OCI-LY3 (cell line): ENCODE data around the gene SPCS3.

Experiments used
- H2AFZ ChIP-seq: fragments of 200-600, 300-600 bp; shearing (Covaris generic); 2 replicates; pipeline ENCODE4 v1.6.0; 2014; ENCODE audit warnings: antibody characterized with exemption, low read depth, low read length
- H3K27ac ChIP-seq: fragments of 200-600, 300-600 bp; sonication (generic); 2 replicates; pipeline ENCODE4 v1.5.1; 2014; ENCODE audit warnings: mild to moderate bottlenecking, low read length, moderate library complexity, mixed read lengths
- H3K27me3 ChIP-seq: fragments of 200-600, 300-600 bp; sonication (generic); 2 replicates; pipeline ENCODE4 v1.6.1; 2014; ENCODE audit warnings: low read depth, low read length, mixed read lengths
- H3K36me3 ChIP-seq: fragments of 200-600, 300-600 bp; sonication (generic); replicated peaks from 2 replicates; pipeline ENCODE3; 2014; ENCODE audit warnings: low read depth, low read length, mixed read lengths
- H3K4me1 ChIP-seq: fragments of 300-600, 200-600 bp; sonication (generic); 2 replicates; pipeline ENCODE4 v1.6.1; 2014; ENCODE audit warnings: low read length, mixed read lengths
- H3K4me2 ChIP-seq: fragments of 200-600, 300-600 bp; sonication (generic); 2 replicates; pipeline ENCODE4 v1.6.1; 2014; ENCODE audit warnings: low read length, mixed read lengths
- H3K4me3 ChIP-seq: fragments of 300-600, 200-600 bp; sonication (generic); 2 replicates; pipeline ENCODE4 v1.5.1; 2014; ENCODE audit warnings: antibody characterized with exemption, mild to moderate bottlenecking, low read length, moderate library complexity
- H3K79me2 ChIP-seq: fragments of 300-600, 200-600 bp; shearing (Covaris generic); 2 replicates; pipeline ENCODE4 v1.6.1; 2014; ENCODE audit warnings: mild to moderate bottlenecking, low read length, mixed read lengths
- H3K9ac ChIP-seq: fragments of 300-600, 200-600 bp; shearing (Covaris generic); 2 replicates; pipeline ENCODE4 v1.6.0; 2014; ENCODE audit warnings: mild to moderate bottlenecking, low read length, moderate library complexity
- H3K9me3 ChIP-seq: fragments of 200-600, 300-600 bp; shearing (Covaris generic); 2 replicates; pipeline ENCODE4 v1.6.1; 2014; ENCODE audit warnings: low read length, mixed read lengths; ENCODE audit not compliant: insufficient read depth
- H4K20me1 ChIP-seq: fragments of 200-600, 300-600 bp; sonication (generic); 2 replicates; pipeline ENCODE4 v1.6.1; 2016; ENCODE audit warnings: low read length, mixed read lengths; ENCODE audit not compliant: insufficient read depth
- CTCF ChIP-seq: fragments of 200-600, 300-600 bp; sonication (generic); IDR thresholded peaks from 2 replicates; pipeline ENCODE4 v1.5.1; 2014; ENCODE audit warnings: antibody characterized with exemption, low read length, low read depth
- EZH2phosphoT487 ChIP-seq: fragments of 200-600 bp; shearing (Covaris generic); IDR thresholded peaks from 2 replicates; pipeline ENCODE4 v1.6.1; 2018; ENCODE audit warnings: antibody characterized with exemption, mixed run types, low read depth

SPCS3 gene

GRCh38 chr4:176333076-176333475, 13.3 kb downstream of the SPCS3 start:
- TF ChIP-seq EZH2phosphoT487: no peak
- H3K79me2 ChIP-seq: peaks cover 23% of the 10 kb centered on the region
- H3K4me3 ChIP-seq: no peak overlapping the region
- peaks cover 56% of the 10 kb centered on the region for H3K36me3 ChIP-seq
- H3K4me1 ChIP-seq: no peaks in the 10 kb centered on the region
- no peak overlapping the region for H3K9ac ChIP-seq
- peaks cover 12% of the 10 kb centered on the region for H4K20me1 ChIP-seq
- H3K27ac ChIP-seq: no peak overlapping the region
- no peaks in the 10 kb centered on the region for H3K9me3 ChIP-seq
- H2AFZ ChIP-seq: no peak overlapping the region
- no peak overlapping the region for H3K4me2 ChIP-seq
- H3K27me3 ChIP-seq: no peaks in the 10 kb centered on the region

GRCh38 chr4:176334066-176334465, 14.3 kb downstream of the SPCS3 start:
- no peak overlapping the region for H3K27ac ChIP-seq
- H3K9me3 ChIP-seq: no peaks in the 10 kb centered on the region
- H3K36me3 ChIP-seq: peaks cover 47% of the 10 kb centered on the region
- H3K79me2 ChIP-seq: peaks cover 13% of the 10 kb centered on the region
- no peaks in the 10 kb centered on the region for H3K27me3 ChIP-seq
- TF ChIP-seq CTCF (no peak), EZH2phosphoT487 (no peak)
- peaks cover 12% of the 10 kb centered on the region; the same call in 1 of the 2 replicates for H4K20me1 ChIP-seq
- no peaks in the 10 kb centered on the region for H3K4me1 ChIP-seq
- H3K4me2 ChIP-seq: no peak overlapping the region
- no peak overlapping the region for H3K9ac ChIP-seq
- H2AFZ ChIP-seq: no peak overlapping the region
- H3K4me3 ChIP-seq: no peak overlapping the region

- no peaks in the 10 kb centered on the region for H3K27me3 ChIP-seq
- H3K36me3 ChIP-seq: peaks cover 34% of the 10 kb centered on the region
Measured at GRCh38 chr4:176335421-176335820, 15.7 kb downstream of the SPCS3 start.

GRCh38 chr4:176339936-176340761, 20.4 kb downstream of the SPCS3 start:
- no peaks in the 10 kb centered on the region for H3K27me3 ChIP-seq
- H3K79me2 ChIP-seq: no peaks in the 10 kb centered on the region
- H3K9me3 ChIP-seq: peaks cover 7% of the 10 kb centered on the region
- H3K36me3 ChIP-seq: peaks cover 23% of the 10 kb centered on the region
- peaks cover 3% of the 10 kb centered on the region; the same call in 1 of the 2 replicates for H3K4me1 ChIP-seq
- H3K9ac ChIP-seq: no peak overlapping the region
- no peaks in the 10 kb centered on the region for H4K20me1 ChIP-seq
- H3K27ac ChIP-seq: no peak overlapping the region
- TF ChIP-seq EZH2phosphoT487 (no peak), CTCF (no peak)
- H3K4me2 ChIP-seq: no peak overlapping the region
- H3K4me3 ChIP-seq: no peak overlapping the region
- no peak overlapping the region for H2AFZ ChIP-seq

More at GRCh38 chr4:176335421-176335820, 15.7 kb downstream of the SPCS3 start:
- H3K4me2 ChIP-seq: no peak overlapping the region
- no peaks in the 10 kb centered on the region for H3K9me3 ChIP-seq
- H3K4me1 ChIP-seq: no peaks in the 10 kb centered on the region
- no peak overlapping the region for H3K4me3 ChIP-seq
- peaks cover 12% of the 10 kb centered on the region; the same call in 1 of the 2 replicates for H4K20me1 ChIP-seq
- H3K9ac ChIP-seq: no peak overlapping the region
- no peak overlapping the region for H2AFZ ChIP-seq
- H3K79me2 ChIP-seq: peaks cover 4% of the 10 kb centered on the region; the same call in 1 of the 2 replicates
- TF ChIP-seq CTCF (no peak), EZH2phosphoT487 (no peak)
- H3K27ac ChIP-seq: no peak overlapping the region
